Measurements from ENCODE around the gene HAUS7. TPM values are rescaled to one million over a fixed set of nuclear protein-coding genes. Genes with fewer than 3 reads are reported as not detected.

The HAUS7 gene
- total RNA-seq, 1 experiment from 2014 or later, result 28.9 TPM

DNA sequence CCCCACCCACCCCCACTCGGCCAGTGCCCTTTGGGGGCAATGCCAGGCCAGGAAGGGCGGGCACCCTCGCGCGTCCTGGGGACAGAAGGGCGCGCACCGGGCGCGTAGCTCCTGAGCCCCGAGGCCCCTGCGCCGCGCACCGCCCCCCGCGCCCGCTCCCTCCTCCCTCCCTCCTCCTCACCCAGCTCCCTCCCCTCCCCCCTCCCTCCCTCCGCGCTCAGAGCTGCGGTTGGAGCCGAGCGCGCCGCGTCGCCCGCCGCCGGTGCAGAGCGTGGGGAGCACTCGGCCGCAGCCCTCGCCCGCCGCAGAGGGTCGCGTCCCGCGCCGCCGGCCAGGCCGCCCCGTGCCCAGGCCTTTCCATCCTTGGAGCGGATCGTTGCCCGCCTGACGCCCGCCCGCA lies 47.0 kb upstream of the HAUS7 start, which contains the start of gene ATP2B3:
ATP2B3 (plus strand) TSS at position 220 of the 400 bp plus-strand sequence. CDS start 18,606 bp downstream, outside the sequence.
- no peak within 1 kb of the TSS for H3K9ac ChIP-seq (ENCODE audit: low read length)
- CTCF ChIA-PET, result no interaction called here
- H3K9me2 ChIP-seq (ENCODE audit: insufficient read depth), result no peaks in the 10 kb centered on the region
- no peak within 1 kb of the TSS for H3K4me2 ChIP-seq (ENCODE audit: low read length)
- H3K79me2 ChIP-seq (ENCODE audit: insufficient read depth, low read length), result no peaks in the 10 kb centered on the region
- no peak for TF ChIP-seq SP1 (IDR thresholded peaks at IDR 0.05; ENCODE audit: low read depth)
- no peak for TF ChIP-seq RAD21 (IDR thresholded peaks at IDR 0.05; ENCODE audit: low read depth)
- no peak for TF ChIP-seq ELF1 (IDR thresholded peaks at IDR 0.05; ENCODE audit: borderline replicate concordance, low read depth)
- TF ChIP-seq YY1 (IDR thresholded peaks at IDR 0.05; ENCODE audit: extremely low read depth, insufficient replicate concordance, low read depth, low read length), result no peak
- TF ChIP-seq, protein P1, sequence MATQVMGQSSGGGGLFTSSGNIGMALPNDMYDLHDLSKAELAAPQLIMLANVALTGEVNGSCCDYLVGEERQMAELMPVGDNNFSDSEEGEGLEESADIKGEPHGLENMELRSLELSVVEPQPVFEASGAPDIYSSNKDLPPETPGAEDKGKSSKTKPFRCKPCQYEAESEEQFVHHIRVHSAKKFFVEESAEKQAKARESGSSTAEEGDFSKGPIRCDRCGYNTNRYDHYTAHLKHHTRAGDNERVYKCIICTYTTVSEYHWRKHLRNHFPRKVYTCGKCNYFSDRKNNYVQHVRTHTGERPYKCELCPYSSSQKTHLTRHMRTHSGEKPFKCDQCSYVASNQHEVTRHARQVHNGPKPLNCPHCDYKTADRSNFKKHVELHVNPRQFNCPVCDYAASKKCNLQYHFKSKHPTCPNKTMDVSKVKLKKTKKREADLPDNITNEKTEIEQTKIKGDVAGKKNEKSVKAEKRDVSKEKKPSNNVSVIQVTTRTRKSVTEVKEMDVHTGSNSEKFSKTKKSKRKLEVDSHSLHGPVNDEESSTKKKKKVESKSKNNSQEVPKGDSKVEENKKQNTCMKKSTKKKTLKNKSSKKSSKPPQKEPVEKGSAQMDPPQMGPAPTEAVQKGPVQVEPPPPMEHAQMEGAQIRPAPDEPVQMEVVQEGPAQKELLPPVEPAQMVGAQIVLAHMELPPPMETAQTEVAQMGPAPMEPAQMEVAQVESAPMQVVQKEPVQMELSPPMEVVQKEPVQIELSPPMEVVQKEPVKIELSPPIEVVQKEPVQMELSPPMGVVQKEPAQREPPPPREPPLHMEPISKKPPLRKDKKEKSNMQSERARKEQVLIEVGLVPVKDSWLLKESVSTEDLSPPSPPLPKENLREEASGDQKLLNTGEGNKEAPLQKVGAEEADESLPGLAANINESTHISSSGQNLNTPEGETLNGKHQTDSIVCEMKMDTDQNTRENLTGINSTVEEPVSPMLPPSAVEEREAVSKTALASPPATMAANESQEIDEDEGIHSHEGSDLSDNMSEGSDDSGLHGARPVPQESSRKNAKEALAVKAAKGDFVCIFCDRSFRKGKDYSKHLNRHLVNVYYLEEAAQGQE (IDR thresholded peaks at IDR 0.05; ENCODE audit: low read depth), result no peak
- TF ChIP-seq SRF (IDR thresholded peaks at IDR 0.05; ENCODE audit: low read depth), result no peak
- no peak for TF ChIP-seq EZH2 (IDR thresholded peaks at IDR 0.05)
- TF ChIP-seq POLR2AphosphoS5 (IDR thresholded peaks at IDR 0.05; ENCODE audit: low read depth, low read length), result no peak
- TF ChIP-seq, protein P2, sequence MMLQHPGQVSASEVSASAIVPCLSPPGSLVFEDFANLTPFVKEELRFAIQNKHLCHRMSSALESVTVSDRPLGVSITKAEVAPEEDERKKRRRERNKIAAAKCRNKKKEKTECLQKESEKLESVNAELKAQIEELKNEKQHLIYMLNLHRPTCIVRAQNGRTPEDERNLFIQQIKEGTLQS (IDR thresholded peaks at IDR 0.05), result no peak
- no peak for TF ChIP-seq EGR1 (IDR thresholded peaks at IDR 0.05; ENCODE audit: low read depth)
- TF ChIP-seq POLR2A (IDR thresholded peaks at IDR 0.05; ENCODE audit: borderline replicate concordance, extremely low read depth, insufficient read depth, insufficient read length), result no peak
- no peak for TF ChIP-seq FOSL1 (IDR thresholded peaks at IDR 0.05; ENCODE audit: low read depth)
- TF ChIP-seq MAX (IDR thresholded peaks at IDR 0.05), result no peak
- TF ChIP-seq, protein P3, sequence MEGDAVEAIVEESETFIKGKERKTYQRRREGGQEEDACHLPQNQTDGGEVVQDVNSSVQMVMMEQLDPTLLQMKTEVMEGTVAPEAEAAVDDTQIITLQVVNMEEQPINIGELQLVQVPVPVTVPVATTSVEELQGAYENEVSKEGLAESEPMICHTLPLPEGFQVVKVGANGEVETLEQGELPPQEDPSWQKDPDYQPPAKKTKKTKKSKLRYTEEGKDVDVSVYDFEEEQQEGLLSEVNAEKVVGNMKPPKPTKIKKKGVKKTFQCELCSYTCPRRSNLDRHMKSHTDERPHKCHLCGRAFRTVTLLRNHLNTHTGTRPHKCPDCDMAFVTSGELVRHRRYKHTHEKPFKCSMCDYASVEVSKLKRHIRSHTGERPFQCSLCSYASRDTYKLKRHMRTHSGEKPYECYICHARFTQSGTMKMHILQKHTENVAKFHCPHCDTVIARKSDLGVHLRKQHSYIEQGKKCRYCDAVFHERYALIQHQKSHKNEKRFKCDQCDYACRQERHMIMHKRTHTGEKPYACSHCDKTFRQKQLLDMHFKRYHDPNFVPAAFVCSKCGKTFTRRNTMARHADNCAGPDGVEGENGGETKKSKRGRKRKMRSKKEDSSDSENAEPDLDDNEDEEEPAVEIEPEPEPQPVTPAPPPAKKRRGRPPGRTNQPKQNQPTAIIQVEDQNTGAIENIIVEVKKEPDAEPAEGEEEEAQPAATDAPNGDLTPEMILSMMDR (IDR thresholded peaks at IDR 0.05 in 2 of 3, conservative IDR thresholded peaks at IDR 0.05 in 1 of 3; ENCODE audit: borderline replicate concordance in 1 of 3, insufficient read depth in 1 of 3, low read depth in 2 of 3, low read length in 2 of 3), result no peak
- TF ChIP-seq TCF7L2 (IDR thresholded peaks at IDR 0.05; ENCODE audit: borderline replicate concordance, extremely low read depth, insufficient read depth, insufficient read length), result no peak
- no peak for TF ChIP-seq CBX3 (IDR thresholded peaks at IDR 0.05; ENCODE audit: low read depth)
- no peak for TF ChIP-seq ZNF274 (IDR thresholded peaks at IDR 0.05; ENCODE audit: low read depth, low read length)
- no peak within 1 kb of the TSS for H2AFZ ChIP-seq (ENCODE audit: low read depth, low read length, poor library complexity, severe bottlenecking)
- intact Hi-C loops (cut with micrococcal nuclease), result no loop called here
- no peaks in the 10 kb centered on the region for H3K4me1 ChIP-seq (ENCODE audit: control insufficient read depth in 1 of 2, insufficient read depth in 2 of 2, low read length in 2 of 2)
- H3K27ac ChIP-seq (ENCODE audit: low read depth, low read length), result no peak within 1 kb of the TSS
- no peak for ATAC-seq
- H3K36me3 ChIP-seq (ENCODE audit: control insufficient read depth in 1 of 2, insufficient read depth in 2 of 2, low read length in 2 of 2), result no peaks in the 10 kb centered on the region
- RAD21 ChIA-PET (ENCODE audit: low non-redundant PET in 1 of 2, low total read pairs in 2 of 2, uncharacterized antibody in 2 of 2, unreplicated experiment in 2 of 2), result no interaction called here
- H3K4me3 ChIP-seq (replicated peaks in 1 of 2; ENCODE audit: low read depth in 1 of 2, low read length in 2 of 2), result no peak within 1 kb of the TSS
- POLR2A ChIA-PET, result no interaction called here
- H4K20me1 ChIP-seq (ENCODE audit: insufficient read depth), result no peaks in the 10 kb centered on the region
- DNase-seq (ENCODE audit: low read depth, low spot score), result no peak
- no peaks in the 10 kb centered on the region for H3K27me3 ChIP-seq (ENCODE audit: insufficient read depth, low read length)
- no peaks in the 10 kb centered on the region for H3K9me3 ChIP-seq (ENCODE audit: control insufficient read depth in 1 of 2, insufficient read depth in 1 of 2, low read depth in 1 of 2, low read length in 2 of 2)
- BruUV-seq (replicated peaks), result no TSS peak

Data from HCT116 (cell line).